HG03139 (cell line): ENCODE measurements around the gene PTPRR.
"Not testable (repeated sequence)": the region's sequence is repeated elsewhere in the genome, so short reads cannot be mapped to it uniquely, and the experiment has no call there.

Experiments used
- ATAC-seq: cut with Tn5 transposase; IDR thresholded peaks from one replicate; pipeline ENCODE4 v1.9.1; 2021; ENCODE audit not compliant: unreplicated experiment

The PTPRR gene

GRCh38 chr12:70749931-70750330 is 170.6 kb downstream of the PTPRR start:
- no peak for ATAC-seq

GRCh38 chr12:70748809-70749208 is 171.7 kb downstream of the PTPRR start:
- ATAC-seq = no peak

GRCh38 chr12:70747445-70748260 is 172.9 kb downstream of the PTPRR start:
- ATAC-seq = no peak

GRCh38 chr12:70745048-70745447 is 175.5 kb downstream of the PTPRR start:
- ATAC-seq = no peak

GRCh38 chr12:70744178-70744577 is 176.4 kb downstream of the PTPRR start:
- no peak for ATAC-seq

- ATAC-seq = no peak
These were observed 179.3 kb downstream of the PTPRR start for GRCh38 chr12:70741256-70741655.

- ATAC-seq = no peak
These were observed 180.8 kb downstream of the PTPRR start for GRCh38 chr12:70739756-70740155.

GRCh38 chr12:70736351-70737133 is 184.0 kb downstream of the PTPRR start:
- ATAC-seq = no peak

GRCh38 chr12:70735197-70735596 is 185.3 kb downstream of the PTPRR start:
- not testable (repeated sequence) for ATAC-seq

GRCh38 chr12:70733385-70733784 is 187.2 kb downstream of the PTPRR start:
- ATAC-seq = peak; percentile 91

GRCh38 chr12:70732287-70732686 is 188.3 kb downstream of the PTPRR start:
- no peak for ATAC-seq

GRCh38 chr12:70730675-70731180 is 189.8 kb downstream of the PTPRR start:
- ATAC-seq = no peak

- ATAC-seq = no peak
These were observed 196.1 kb downstream of the PTPRR start for GRCh38 chr12:70724444-70724843.

GRCh38 chr12:70722584-70723343 is 197.8 kb downstream of the PTPRR start:
- ATAC-seq = no peak

GRCh38 chr12:70721656-70722357 is 198.7 kb downstream of the PTPRR start:
- no peak for ATAC-seq

- ATAC-seq = no peak
These were observed 199.3 kb downstream of the PTPRR start for GRCh38 chr12:70721216-70721615.

- ATAC-seq = no peak
These were observed 200.7 kb downstream of the PTPRR start for GRCh38 chr12:70719672-70720420.

GRCh38 chr12:70719071-70719470 is 201.5 kb downstream of the PTPRR start:
- ATAC-seq = no peak

GRCh38 chr12:70711831-70712230 is 208.7 kb downstream of the PTPRR start:
- no peak for ATAC-seq

- ATAC-seq = no peak
These were observed 211.5 kb downstream of the PTPRR start for GRCh38 chr12:70709022-70709421.
